HEK293 (cell line): ENCODE results near the gene METTL1.

Experiments used
- HIC1 ChIP-seq: fragments of 450-650 bp; formaldehyde crosslinking; IDR thresholded peaks from 2 replicates; pipeline ENCODE4 v1.5.1; 2016; ENCODE audit warnings: missing biosample characterization, missing genetic modification characterization
- OSR2 ChIP-seq: fragments of 450-650 bp; formaldehyde crosslinking; IDR thresholded peaks from 2 replicates; pipeline ENCODE4 v1.5.1; 2016; ENCODE audit warnings: missing biosample characterization, missing genetic modification characterization
- PRDM1 ChIP-seq: fragments of 450-650 bp; formaldehyde crosslinking; IDR thresholded peaks from 2 replicates; pipeline ENCODE4; 2016; ENCODE audit warnings: missing biosample characterization, missing genetic modification characterization
- REPIN1 ChIP-seq: fragments of 450-650 bp; formaldehyde crosslinking; IDR thresholded peaks from 2 replicates; pipeline ENCODE4 v1.5.1; 2017; ENCODE audit warnings: missing biosample characterization, missing genetic modification characterization, low read depth
- SCRT2 ChIP-seq: fragments of 450-650 bp; formaldehyde crosslinking; IDR thresholded peaks from 2 replicates; pipeline ENCODE4 v1.5.1; 2016; ENCODE audit warnings: missing biosample characterization, missing genetic modification characterization
- ZBTB17 ChIP-seq: fragments of 450-650 bp; formaldehyde crosslinking; IDR thresholded peaks from 2 replicates; pipeline ENCODE4 v1.5.1; 2016; ENCODE audit warnings: missing biosample characterization, missing genetic modification characterization
- ZBTB20 ChIP-seq: fragments of 450-650 bp; formaldehyde crosslinking; IDR thresholded peaks from 2 replicates; pipeline ENCODE4 v1.5.1; 2016; ENCODE audit warnings: missing biosample characterization, missing genetic modification characterization
- ZBTB48 ChIP-seq: fragments of 450-650 bp; formaldehyde crosslinking; IDR thresholded peaks from 2 replicates; pipeline ENCODE4 v1.5.1; 2016; ENCODE audit warnings: missing biosample characterization, missing genetic modification characterization
- ZBTB8A ChIP-seq: fragments of 450-650 bp; formaldehyde crosslinking; IDR thresholded peaks from 2 replicates; pipeline ENCODE4 v1.5.1; 2016; ENCODE audit warnings: missing biosample characterization, missing genetic modification characterization
- ZFP41 ChIP-seq: fragments of 450-650 bp; formaldehyde crosslinking; IDR thresholded peaks from 2 replicates; pipeline ENCODE4 v1.5.1; 2016; ENCODE audit warnings: missing biosample characterization, missing genetic modification characterization, borderline replicate concordance
- ZNF132 ChIP-seq: fragments of 450-650 bp; formaldehyde crosslinking; IDR thresholded peaks from 2 replicates; pipeline ENCODE4 v1.5.1; 2017; ENCODE audit warnings: missing biosample characterization, missing genetic modification characterization, borderline replicate concordance
- ZNF174 ChIP-seq: fragments of 450-650 bp; formaldehyde crosslinking; IDR thresholded peaks from 2 replicates; pipeline ENCODE4 v1.5.0; 2017; ENCODE audit warnings: missing biosample characterization, mild to moderate bottlenecking, missing genetic modification characterization
- ZNF19 ChIP-seq: fragments of 450-650 bp; formaldehyde crosslinking; IDR thresholded peaks from 2 replicates; pipeline ENCODE4; 2016; ENCODE audit warnings: missing biosample characterization, missing genetic modification characterization, low read depth
- ZNF2 ChIP-seq: fragments of 450-650 bp; formaldehyde crosslinking; IDR thresholded peaks from 2 replicates; pipeline ENCODE4 v1.5.1; 2016; ENCODE audit warnings: missing biosample characterization, missing genetic modification characterization
- ZNF221 ChIP-seq: fragments of 450-650 bp; formaldehyde crosslinking; IDR thresholded peaks from 2 replicates; pipeline ENCODE4 v1.5.1; 2017; ENCODE audit warnings: missing biosample characterization, missing genetic modification characterization, borderline replicate concordance
- ZNF354C ChIP-seq: fragments of 450-650 bp; formaldehyde crosslinking; IDR thresholded peaks from 2 replicates; pipeline ENCODE4 v1.5.1; 2016; ENCODE audit warnings: missing biosample characterization, missing genetic modification characterization, low read depth, borderline replicate concordance
- ZNF585B ChIP-seq: fragments of 450-650 bp; formaldehyde crosslinking; IDR thresholded peaks from 2 replicates; pipeline ENCODE4 v1.5.1; 2016; ENCODE audit warnings: missing biosample characterization, missing genetic modification characterization
- ZNF600 ChIP-seq: fragments of 450-650 bp; formaldehyde crosslinking; IDR thresholded peaks from 2 replicates; pipeline ENCODE4 v1.5.1; 2016; ENCODE audit warnings: missing biosample characterization, missing genetic modification characterization
- ZNF621 ChIP-seq: fragments of 450-650 bp; formaldehyde crosslinking; IDR thresholded peaks from 2 replicates; pipeline ENCODE4 v1.5.1; 2017; ENCODE audit warnings: missing biosample characterization, missing genetic modification characterization
- ZXDB ChIP-seq: fragments of 450-650 bp; formaldehyde crosslinking; IDR thresholded peaks from 2 replicates; pipeline ENCODE4 v1.5.1; 2016; ENCODE audit warnings: missing biosample characterization, missing genetic modification characterization
- TF ChIP-seq, protein P1 (sequence below): fragments of 450-650 bp; formaldehyde crosslinking; optimal IDR thresholded peaks from 2 replicates; pipeline ENCODE3; 2016; ENCODE audit warnings: missing biosample characterization, mild to moderate bottlenecking, missing genetic modification characterization
- TF ChIP-seq, protein P2 (sequence below): fragments of 450-650 bp; formaldehyde crosslinking; IDR thresholded peaks from 2 replicates; pipeline ENCODE4 v1.5.1; 2016; ENCODE audit warnings: missing biosample characterization, missing genetic modification characterization
- TF ChIP-seq, protein P3 (sequence below): fragments of 450-650 bp; formaldehyde crosslinking; conservative IDR thresholded peaks from 2 replicates; pipeline ENCODE4 v1.5.1; 2016; ENCODE audit warnings: low read depth, missing biosample characterization, missing genetic modification characterization
- TF ChIP-seq, protein P4 (sequence below): fragments of 450-650 bp; formaldehyde crosslinking; IDR thresholded peaks from 2 replicates; pipeline ENCODE4 v1.5.1; 2017; ENCODE audit warnings: missing biosample characterization, missing genetic modification characterization
- TF ChIP-seq, protein P5 (sequence below): fragments of 450-650 bp; formaldehyde crosslinking; IDR thresholded peaks from 2 replicates; pipeline ENCODE4 v1.5.1; 2016; ENCODE audit warnings: missing biosample characterization, missing genetic modification characterization

The METTL1 gene

DNA sequence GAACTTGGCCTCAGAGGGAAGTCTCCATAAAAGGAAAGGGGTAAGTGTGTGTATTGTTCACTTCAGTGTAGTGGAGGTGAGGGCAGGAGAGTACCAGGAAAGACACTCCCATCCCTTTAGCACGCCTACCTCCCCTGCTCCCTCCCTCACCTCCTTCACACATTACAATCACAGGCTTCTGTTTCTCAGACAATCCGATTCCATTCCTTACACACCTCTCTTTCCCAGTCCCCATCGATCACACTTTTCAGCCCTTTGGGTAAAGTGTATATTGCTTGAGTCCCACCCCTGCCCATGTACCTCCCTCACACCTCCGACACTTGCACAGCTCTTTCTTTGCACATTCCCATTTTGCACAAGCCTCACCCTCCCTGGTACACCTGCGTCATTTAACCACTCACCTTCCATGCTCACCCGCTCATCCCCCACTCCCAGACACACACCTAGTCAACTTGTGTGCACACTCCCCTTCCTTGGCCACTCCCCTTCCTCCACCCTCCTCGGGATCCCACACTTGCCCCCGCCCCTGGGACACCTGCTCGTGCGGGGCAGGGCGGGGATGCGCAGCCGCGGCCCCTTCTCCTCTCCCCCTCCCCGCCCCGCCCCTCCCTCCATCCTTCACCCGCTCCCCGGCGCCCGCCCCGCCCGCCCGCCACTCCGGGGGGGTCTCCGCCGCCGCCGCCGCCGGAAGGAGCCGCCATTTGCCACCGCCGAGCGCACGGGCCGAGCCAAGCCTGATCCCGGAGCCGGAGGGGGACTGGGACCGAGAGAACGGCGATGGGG is 17.3 kb downstream of the METTL1 start, which contains the start of gene MARCHF9 (continued):
- TF ChIP-seq, protein P1, sequence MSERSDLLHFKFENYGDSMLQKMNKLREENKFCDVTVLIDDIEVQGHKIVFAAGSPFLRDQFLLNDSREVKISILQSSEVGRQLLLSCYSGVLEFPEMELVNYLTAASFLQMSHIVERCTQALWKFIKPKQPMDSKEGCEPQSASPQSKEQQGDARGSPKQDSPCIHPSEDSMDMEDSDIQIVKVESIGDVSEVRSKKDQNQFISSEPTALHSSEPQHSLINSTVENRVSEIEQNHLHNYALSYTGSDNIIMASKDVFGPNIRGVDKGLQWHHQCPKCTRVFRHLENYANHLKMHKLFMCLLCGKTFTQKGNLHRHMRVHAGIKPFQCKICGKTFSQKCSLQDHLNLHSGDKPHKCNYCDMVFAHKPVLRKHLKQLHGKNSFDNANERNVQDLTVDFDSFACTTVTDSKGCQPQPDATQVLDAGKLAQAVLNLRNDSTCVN = peak; percentile 87
- TF ChIP-seq, protein P2, sequence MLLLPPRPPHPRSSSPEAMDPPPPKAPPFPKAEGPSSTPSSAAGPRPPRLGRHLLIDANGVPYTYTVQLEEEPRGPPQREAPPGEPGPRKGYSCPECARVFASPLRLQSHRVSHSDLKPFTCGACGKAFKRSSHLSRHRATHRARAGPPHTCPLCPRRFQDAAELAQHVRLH (tag by site-specific recombination) = 0 out of 2 replicates have a peak, but pooled peaks have one; percentile 58
- TF ChIP-seq ZNF132 (tag by site-specific recombination) (no peak), ZNF354C (tag by site-specific recombination) (no peak), ZNF19 (tag by site-specific recombination) (no peak), ZXDB (peak; percentile 93), OSR2 (no peak), ZNF585B (tag by site-specific recombination) (no peak), ZNF2 (tag by site-specific recombination) (peak; percentile 89), PRDM1 (peak; percentile 49; the same call in 1 of the 2 replicates), ZBTB17 (tag by site-specific recombination) (peak; percentile 98), ZNF621 (tag by site-specific recombination) (no peak), ZNF174 (no peak), HIC1 (tag by site-specific recombination) (0 out of 2 replicates have a peak, but pooled peaks have one; percentile 25), ZBTB20 (tag by site-specific recombination) (peak; percentile 69), ZNF600 (tag by site-specific recombination) (peak; percentile 99), SCRT2 (tag by site-specific recombination) (peak; percentile 87), ZFP41 (tag by site-specific recombination) (no peak), ZBTB8A (tag by site-specific recombination) (peak; percentile 51; the same call in 1 of the 2 replicates), ZNF221 (no peak), ZBTB48 (tag by site-specific recombination) (no peak; the same call in 1 of the 2 replicates), REPIN1 (0 out of 2 replicates have a peak, but pooled peaks have one; percentile 60)
- TF ChIP-seq, protein P3, sequence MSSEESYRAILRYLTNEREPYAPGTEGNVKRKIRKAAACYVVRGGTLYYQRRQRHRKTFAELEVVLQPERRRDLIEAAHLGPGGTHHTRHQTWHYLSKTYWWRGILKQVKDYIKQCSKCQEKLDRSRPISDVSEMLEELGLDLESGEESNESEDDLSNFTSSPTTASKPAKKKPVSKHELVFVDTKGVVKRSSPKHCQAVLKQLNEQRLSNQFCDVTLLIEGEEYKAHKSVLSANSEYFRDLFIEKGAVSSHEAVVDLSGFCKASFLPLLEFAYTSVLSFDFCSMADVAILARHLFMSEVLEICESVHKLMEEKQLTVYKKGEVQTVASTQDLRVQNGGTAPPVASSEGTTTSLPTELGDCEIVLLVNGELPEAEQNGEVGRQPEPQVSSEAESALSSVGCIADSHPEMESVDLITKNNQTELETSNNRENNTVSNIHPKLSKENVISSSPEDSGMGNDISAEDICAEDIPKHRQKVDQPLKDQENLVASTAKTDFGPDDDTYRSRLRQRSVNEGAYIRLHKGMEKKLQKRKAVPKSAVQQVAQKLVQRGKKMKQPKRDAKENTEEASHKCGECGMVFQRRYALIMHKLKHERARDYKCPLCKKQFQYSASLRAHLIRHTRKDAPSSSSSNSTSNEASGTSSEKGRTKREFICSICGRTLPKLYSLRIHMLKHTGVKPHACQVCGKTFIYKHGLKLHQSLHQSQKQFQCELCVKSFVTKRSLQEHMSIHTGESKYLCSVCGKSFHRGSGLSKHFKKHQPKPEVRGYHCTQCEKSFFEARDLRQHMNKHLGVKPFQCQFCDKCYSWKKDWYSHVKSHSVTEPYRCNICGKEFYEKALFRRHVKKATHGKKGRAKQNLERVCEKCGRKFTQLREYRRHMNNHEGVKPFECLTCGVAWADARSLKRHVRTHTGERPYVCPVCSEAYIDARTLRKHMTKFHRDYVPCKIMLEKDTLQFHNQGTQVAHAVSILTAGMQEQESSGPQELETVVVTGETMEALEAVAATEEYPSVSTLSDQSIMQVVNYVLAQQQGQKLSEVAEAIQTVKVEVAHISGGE (tag by site-specific recombination) = peak; percentile 30; the same call in 1 of the 2 replicates
- TF ChIP-seq, protein P4, sequence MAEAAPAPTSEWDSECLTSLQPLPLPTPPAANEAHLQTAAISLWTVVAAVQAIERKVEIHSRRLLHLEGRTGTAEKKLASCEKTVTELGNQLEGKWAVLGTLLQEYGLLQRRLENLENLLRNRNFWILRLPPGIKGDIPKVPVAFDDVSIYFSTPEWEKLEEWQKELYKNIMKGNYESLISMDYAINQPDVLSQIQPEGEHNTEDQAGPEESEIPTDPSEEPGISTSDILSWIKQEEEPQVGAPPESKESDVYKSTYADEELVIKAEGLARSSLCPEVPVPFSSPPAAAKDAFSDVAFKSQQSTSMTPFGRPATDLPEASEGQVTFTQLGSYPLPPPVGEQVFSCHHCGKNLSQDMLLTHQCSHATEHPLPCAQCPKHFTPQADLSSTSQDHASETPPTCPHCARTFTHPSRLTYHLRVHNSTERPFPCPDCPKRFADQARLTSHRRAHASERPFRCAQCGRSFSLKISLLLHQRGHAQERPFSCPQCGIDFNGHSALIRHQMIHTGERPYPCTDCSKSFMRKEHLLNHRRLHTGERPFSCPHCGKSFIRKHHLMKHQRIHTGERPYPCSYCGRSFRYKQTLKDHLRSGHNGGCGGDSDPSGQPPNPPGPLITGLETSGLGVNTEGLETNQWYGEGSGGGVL (tag by site-specific recombination) = peak; percentile 89
- TF ChIP-seq, protein P5, sequence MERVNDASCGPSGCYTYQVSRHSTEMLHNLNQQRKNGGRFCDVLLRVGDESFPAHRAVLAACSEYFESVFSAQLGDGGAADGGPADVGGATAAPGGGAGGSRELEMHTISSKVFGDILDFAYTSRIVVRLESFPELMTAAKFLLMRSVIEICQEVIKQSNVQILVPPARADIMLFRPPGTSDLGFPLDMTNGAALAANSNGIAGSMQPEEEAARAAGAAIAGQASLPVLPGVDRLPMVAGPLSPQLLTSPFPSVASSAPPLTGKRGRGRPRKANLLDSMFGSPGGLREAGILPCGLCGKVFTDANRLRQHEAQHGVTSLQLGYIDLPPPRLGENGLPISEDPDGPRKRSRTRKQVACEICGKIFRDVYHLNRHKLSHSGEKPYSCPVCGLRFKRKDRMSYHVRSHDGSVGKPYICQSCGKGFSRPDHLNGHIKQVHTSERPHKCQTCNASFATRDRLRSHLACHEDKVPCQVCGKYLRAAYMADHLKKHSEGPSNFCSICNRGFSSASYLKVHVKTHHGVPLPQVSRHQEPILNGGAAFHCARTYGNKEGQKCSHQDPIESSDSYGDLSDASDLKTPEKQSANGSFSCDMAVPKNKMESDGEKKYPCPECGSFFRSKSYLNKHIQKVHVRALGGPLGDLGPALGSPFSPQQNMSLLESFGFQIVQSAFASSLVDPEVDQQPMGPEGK = peak; percentile 96
